Activated naive CD8-positive, alpha-beta T cell (primary cell): ENCODE data around the gene SLIT3.

Experiments used
- H3K27ac Mint-ChIP-seq: one replicate; pipeline ENCODE4 v1.8.0; 2021; ENCODE audit warnings: mixed read lengths
- H3K27me3 Mint-ChIP-seq: one replicate; pipeline ENCODE4 v1.8.0; 2021; ENCODE audit warnings: mixed read lengths
- H3K36me3 Mint-ChIP-seq: one replicate; pipeline ENCODE4 v1.8.0; 2021; ENCODE audit warnings: mixed read lengths
- H3K4me1 Mint-ChIP-seq: one replicate; pipeline ENCODE4 v1.8.0; 2021; ENCODE audit warnings: low read depth, mixed read lengths
- H3K4me3 Mint-ChIP-seq: one replicate; pipeline ENCODE4 v1.8.0; 2021; ENCODE audit warnings: mild to moderate bottlenecking, mixed read lengths
- H3K9me3 Mint-ChIP-seq: one replicate; pipeline ENCODE4 v1.8.0; 2021; ENCODE audit warnings: low read depth, mixed read lengths

SLIT3 gene

DNA sequence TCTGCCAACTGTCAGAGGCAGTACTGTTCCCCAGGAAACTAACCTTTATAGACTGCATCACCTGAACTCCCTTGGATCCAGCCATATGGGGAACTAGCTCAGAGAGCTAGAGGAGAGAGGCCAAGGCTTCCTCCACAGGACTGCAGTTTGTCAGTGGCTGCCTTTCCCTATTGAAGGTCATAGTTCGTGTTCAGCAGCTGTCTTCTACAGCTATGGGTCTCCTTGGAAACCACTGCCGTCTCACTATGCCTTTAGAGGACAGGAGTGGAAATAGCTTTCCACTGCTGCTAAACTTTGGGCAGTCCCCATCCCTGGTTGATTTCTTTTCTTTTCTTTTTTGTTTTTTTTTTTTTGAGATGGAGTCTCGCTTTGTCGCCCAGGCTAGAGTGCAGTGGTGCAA, 4.4 kb upstream of the SLIT3 start:
- H3K9me3 Mint-ChIP-seq: no peaks in the 10 kb centered on the region
- H3K27me3 Mint-ChIP-seq: peaks cover 12% of the 10 kb centered on the region
- H3K27ac Mint-ChIP-seq: no peak overlapping the region
- no peaks in the 10 kb centered on the region for H3K36me3 Mint-ChIP-seq
- no peak overlapping the region for H3K4me3 Mint-ChIP-seq
- H3K4me1 Mint-ChIP-seq: peaks cover 8% of the 10 kb centered on the region

DNA sequence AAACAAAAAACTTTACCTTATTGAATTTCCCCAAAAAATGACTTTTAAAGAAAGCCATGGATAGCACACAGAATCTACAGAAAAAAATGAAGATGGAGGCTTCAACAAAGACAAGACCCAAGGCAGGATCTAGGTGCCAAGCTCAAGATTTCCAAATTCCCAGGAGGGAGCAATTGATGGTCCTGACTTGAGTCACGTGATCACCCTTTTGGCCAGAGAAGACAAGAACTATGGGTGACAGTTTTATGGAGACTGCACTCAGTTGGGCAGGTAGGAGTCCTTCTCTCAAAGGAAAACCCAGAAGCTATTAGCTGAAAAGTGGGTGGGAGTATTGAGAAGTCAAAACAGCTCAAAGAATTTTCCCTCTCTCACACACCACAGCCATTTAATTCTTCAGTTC, 3.2 kb upstream of the SLIT3 start:
- Mint-ChIP-seq H3K4me1 (peaks cover 8% of the 10 kb centered on the region), H3K4me3 (no peak overlapping the region), H3K36me3 (no peaks in the 10 kb centered on the region), H3K27me3 (peaks cover 14% of the 10 kb centered on the region), H3K9me3 (no peaks in the 10 kb centered on the region), H3K27ac (no peak overlapping the region)

DNA sequence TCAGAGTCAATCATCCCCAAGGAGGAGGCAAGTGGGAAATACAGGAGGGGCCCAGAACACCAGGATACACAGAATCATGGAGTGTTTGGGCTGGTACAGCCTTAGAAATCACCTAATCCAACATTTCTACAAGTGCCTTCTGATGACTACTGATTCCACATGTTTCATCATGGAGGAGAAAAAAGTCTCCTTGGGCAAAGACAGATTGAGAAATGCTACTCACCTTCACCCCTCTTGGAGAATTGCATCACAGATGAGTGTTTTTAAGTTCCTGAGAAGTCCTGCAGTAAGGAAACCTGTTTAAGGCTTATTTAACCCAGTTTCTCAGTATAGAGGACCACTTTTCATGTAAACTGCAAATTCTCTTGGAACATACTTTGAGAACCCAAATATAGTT, 2.2 kb upstream of the SLIT3 start:
- Mint-ChIP-seq H3K4me1 (peaks cover 8% of the 10 kb centered on the region), H3K9me3 (no peaks in the 10 kb centered on the region), H3K4me3 (no peak overlapping the region), H3K27me3 (peaks cover 18% of the 10 kb centered on the region), H3K36me3 (no peaks in the 10 kb centered on the region), H3K27ac (no peak overlapping the region)

DNA sequence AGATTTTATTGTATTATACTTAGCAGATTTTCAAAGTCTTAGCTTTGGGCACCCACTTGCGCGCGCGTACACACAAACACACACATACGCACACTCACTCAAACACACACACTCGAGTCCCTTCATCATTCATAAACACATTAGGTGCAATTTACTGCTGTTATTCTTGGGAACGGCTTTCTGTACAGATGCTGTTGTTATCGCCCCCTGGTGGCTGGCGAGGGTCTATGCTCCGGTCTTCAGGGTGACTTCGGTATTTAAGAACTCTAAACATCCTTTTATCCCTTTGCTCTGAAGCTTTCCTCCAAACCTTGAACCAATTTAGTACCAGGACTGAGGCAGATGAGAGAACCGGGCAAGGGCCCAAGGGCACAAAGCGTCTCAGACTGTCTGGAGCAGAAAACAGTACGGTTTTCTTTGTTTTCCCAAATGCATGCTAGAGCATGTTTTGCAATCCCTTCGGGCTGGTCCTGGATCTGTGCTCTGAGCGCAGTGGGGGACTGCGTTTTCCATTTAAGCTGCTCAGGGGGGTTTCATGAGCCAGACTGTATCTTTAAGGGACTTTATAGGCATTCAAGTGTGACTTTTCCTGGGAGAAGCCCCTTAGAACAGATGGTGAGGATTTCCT, 1.7 kb upstream of the SLIT3 start:
- Mint-ChIP-seq H3K27me3 (peaks cover 18% of the 10 kb centered on the region), H3K4me3 (no peak overlapping the region), H3K27ac (no peak overlapping the region)

DNA sequence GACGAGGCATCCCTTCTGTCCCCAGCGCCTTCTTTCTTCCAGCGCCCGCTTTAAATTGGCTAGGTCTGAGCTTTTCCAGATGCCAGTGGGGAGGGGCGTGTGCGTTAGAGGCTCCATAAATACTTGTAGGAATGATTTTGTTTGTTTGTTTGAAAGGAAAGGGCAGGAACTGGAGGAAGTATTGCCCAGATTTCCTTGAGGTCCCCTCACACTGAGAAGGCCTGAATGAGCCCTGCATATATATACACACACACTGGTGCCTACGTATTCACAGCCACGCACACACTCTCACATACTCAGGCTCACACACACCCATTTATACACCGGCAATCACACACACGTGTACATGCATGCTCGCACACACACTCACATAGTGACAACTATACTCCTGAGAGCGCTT, 1.0 kb upstream of the SLIT3 start:
- H3K27me3 Mint-ChIP-seq: peaks cover 17% of the 10 kb centered on the region

More for the DNA sequence above, 1.7 kb upstream of the SLIT3 start:
- Mint-ChIP-seq H3K9me3 (no peaks in the 10 kb centered on the region), H3K4me1 (peaks cover 8% of the 10 kb centered on the region), H3K36me3 (no peaks in the 10 kb centered on the region)

DNA sequence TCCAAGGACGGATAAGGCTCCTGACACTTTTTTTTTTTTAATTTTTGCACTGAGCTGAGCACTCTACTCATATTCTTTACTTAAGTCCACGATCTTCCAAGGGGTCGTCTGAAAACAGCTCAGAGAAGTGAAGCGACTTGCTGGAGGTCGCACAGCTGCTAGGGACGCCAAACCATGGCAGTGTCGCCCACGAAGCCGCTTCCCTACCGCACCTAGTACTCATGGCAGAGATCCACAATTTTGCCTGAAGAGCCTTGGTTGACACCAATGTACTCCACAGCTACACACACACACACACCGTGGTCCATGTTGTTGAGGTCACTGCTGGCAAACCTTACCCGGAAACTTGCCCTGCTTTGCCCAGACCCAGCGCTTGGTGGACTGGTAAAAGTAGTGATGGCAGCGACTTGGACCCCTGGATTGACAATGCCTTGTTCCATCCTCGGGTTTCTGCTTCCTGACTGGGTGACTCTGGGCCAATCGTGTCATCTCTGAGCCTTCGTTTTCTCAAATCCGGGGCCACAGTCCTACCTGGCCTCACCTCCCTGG, 521 bp upstream of the SLIT3 start:
- peaks cover 15% of the 10 kb centered on the region for H3K27me3 Mint-ChIP-seq
- no peaks in the 10 kb centered on the region for H3K9me3 Mint-ChIP-seq
- no peaks in the 10 kb centered on the region for H3K36me3 Mint-ChIP-seq
- peaks cover 8% of the 10 kb centered on the region for H3K4me1 Mint-ChIP-seq
- no peak overlapping the region for H3K4me3 Mint-ChIP-seq
- no peak overlapping the region for H3K27ac Mint-ChIP-seq

More for the DNA sequence above, 1.0 kb upstream of the SLIT3 start:
- H3K27ac Mint-ChIP-seq: no peak overlapping the region
- no peaks in the 10 kb centered on the region for H3K36me3 Mint-ChIP-seq
- H3K4me3 Mint-ChIP-seq: no peak overlapping the region
- H3K9me3 Mint-ChIP-seq: no peaks in the 10 kb centered on the region
- peaks cover 8% of the 10 kb centered on the region for H3K4me1 Mint-ChIP-seq

DNA sequence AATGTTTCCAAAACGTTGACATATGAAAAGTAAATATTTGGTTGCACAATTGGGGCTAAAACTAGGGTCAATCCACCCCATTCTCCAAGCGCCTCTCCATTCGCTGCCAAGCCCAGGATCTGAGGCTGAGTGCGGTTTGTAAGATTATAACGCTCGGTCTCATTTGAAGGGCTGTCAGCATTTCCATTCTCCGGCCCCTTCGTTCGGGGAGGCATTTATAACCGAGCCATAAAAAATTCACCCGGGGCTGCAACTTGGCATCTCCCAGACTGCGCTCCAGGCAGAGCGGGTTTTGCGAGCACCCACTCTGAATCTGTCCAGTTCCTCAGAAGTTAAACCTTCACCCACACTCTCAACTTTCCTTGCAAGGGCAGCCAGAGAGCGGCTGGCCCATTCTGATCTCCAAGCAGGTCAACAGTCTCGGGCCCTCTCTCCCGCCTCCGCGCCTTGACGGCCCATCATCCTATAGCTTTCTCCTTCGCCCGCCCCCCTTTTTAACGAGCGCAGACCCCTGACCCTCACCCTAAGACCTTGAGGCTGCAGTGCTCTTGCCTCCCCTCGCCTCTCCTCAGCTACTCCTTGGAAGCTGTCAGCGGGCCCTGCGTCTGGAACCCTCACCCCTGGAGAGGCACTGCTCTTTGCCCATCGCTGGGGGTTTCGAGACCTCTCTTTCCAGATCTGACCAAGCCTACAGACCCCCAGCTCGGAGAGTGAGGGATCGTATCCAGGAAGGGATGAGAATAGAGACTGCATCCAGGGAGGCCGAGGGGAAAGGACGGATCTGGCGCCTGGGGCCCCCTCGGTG, 1.1 kb downstream of the SLIT3 start:
- no peak overlapping the region for H3K4me3 Mint-ChIP-seq
- peaks cover 8% of the 10 kb centered on the region for H3K4me1 Mint-ChIP-seq
- H3K9me3 Mint-ChIP-seq: no peaks in the 10 kb centered on the region
- H3K27ac Mint-ChIP-seq: no peak overlapping the region
- H3K36me3 Mint-ChIP-seq: no peaks in the 10 kb centered on the region
- peaks cover 10% of the 10 kb centered on the region for H3K27me3 Mint-ChIP-seq

DNA sequence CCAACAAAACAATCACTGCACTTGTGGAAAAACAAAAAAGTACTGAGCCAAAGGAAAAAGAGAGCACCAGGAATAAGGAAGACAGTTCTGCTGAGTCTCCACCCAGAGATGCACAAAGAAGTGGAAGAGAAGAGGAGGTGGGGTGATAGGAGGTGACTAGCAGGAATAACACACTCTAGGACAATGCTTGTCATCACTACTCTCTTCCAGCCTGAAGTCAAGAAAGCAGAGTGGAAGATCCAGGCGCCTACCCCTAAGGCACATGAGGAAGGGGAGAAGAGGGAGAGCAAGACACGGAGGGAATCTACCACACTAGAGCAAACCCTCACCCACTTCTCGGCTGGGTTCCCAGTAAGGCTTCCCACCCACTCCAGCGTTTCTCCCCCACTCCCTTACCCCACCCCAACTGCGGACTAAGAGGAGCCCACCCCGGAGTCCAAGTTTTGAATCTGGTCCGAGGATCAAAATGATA, 1.7 kb downstream of the SLIT3 start:
- H3K27ac Mint-ChIP-seq: no peak overlapping the region
- peaks cover 6% of the 10 kb centered on the region for H3K27me3 Mint-ChIP-seq
- H3K9me3 Mint-ChIP-seq: no peaks in the 10 kb centered on the region
- H3K4me3 Mint-ChIP-seq: no peak overlapping the region
- H3K36me3 Mint-ChIP-seq: no peaks in the 10 kb centered on the region
- peaks cover 8% of the 10 kb centered on the region for H3K4me1 Mint-ChIP-seq

DNA sequence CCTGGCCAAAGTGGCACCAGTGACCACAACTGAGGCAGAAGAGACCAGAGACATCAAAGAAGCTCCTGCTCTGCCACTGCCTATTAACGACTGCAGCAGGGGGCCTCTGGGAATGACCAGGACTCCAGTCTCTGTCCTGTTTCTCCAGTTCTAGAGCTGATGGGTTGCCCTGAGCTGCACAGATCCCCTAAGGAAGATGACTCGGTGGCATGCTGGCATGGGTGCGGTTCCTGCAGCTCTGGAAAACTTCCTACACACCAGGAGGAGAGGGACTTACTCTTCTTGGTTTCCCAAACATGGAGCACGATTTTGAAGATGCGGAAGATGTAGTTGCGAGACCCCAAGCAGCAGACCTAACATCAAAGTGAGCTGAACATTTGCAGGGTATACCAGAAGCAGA, 2.7 kb downstream of the SLIT3 start:
- Mint-ChIP-seq H3K27me3 (peaks cover 6% of the 10 kb centered on the region), H3K9me3 (no peaks in the 10 kb centered on the region), H3K4me3 (no peak overlapping the region), H3K36me3 (no peaks in the 10 kb centered on the region), H3K4me1 (peaks cover 8% of the 10 kb centered on the region), H3K27ac (no peak overlapping the region)

DNA sequence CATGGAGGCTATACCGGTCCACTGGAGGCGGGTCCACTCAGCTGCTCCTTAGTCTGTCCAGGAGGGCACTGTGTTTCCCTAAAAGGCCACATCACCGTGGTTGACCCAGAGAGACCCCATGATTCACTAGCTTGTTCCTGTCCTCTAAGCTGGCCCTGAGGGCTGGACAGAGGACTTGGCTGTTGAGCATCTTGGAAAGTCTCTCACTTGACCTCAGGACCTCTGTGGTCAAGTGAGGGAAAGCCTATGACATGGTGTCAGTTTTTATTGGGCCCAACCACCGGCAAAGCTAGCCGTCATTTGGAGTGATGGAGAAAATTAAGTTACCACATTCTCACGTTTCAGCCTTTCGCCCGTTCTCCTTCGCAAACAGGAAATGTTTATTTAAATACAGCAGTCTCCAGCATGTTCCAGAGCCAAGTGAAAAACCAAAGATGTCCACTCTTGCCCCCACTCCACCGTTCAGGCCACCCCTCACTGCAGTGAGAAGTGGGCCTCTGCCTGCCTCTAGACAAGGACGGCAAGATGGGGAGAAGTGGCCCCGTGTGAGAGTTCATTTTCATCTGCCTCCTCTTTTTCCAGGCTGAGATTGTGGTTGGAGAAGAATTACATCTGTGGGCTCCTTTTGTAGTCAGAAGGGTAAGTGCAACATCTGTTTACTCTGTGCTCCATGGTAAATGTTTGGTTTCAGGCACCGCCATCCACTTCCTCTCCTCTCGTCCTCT, 4.4 kb downstream of the SLIT3 start:
- Mint-ChIP-seq H3K27me3 (peaks cover 9% of the 10 kb centered on the region), H3K4me3 (no peak overlapping the region)

DNA sequence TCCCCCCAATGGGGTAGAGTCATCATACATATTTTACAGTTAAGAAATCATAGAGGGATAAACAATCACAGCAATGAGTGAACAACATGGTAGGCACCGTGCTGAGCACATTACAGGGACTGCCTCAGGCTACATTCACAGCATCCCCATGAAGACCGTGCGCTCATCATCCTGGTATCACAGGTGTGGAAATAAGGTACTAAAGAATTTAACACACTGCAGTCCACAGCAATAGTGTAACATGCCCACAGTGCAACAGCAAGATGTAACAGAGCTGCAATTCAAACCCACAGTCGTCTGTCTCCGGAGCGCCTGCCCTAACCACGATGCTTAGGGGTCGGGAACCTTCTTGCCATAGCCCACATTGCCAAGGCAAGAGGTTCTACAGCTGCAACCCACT, 5.6 kb downstream of the SLIT3 start:
- no peak overlapping the region for H3K4me3 Mint-ChIP-seq

More for the DNA sequence above, 4.4 kb downstream of the SLIT3 start:
- Mint-ChIP-seq H3K27ac (no peak overlapping the region), H3K36me3 (no peaks in the 10 kb centered on the region), H3K9me3 (no peaks in the 10 kb centered on the region), H3K4me1 (peaks cover 2% of the 10 kb centered on the region)

DNA sequence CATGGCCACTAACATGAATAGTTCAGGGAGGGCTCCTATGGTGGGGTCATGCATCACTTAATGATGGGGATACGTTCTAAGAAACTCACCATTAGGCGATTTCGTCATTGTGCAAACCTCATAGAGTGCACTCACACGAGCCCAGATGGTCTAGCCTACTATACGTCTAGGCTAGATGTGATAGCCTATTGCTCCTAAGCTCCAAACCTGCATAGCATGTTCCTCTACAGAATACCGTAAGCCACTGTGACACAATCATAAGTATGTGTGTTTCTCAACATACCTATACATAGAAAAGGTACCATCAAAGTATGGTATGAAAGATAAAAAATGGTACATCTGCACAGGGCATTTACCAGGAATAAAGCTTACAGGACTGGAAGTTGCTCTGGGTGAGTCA, 6.3 kb downstream of the SLIT3 start:
- Mint-ChIP-seq H3K4me1 (no peaks in the 10 kb centered on the region), H3K27ac (no peak overlapping the region), H3K27me3 (peaks cover 9% of the 10 kb centered on the region), H3K36me3 (no peaks in the 10 kb centered on the region), H3K9me3 (no peaks in the 10 kb centered on the region), H3K4me3 (no peak overlapping the region)

More for the DNA sequence above, 5.6 kb downstream of the SLIT3 start:
- no peaks in the 10 kb centered on the region for H3K9me3 Mint-ChIP-seq
- H3K4me1 Mint-ChIP-seq: no peaks in the 10 kb centered on the region
- peaks cover 9% of the 10 kb centered on the region for H3K27me3 Mint-ChIP-seq
- H3K27ac Mint-ChIP-seq: no peak overlapping the region
- H3K36me3 Mint-ChIP-seq: no peaks in the 10 kb centered on the region

DNA sequence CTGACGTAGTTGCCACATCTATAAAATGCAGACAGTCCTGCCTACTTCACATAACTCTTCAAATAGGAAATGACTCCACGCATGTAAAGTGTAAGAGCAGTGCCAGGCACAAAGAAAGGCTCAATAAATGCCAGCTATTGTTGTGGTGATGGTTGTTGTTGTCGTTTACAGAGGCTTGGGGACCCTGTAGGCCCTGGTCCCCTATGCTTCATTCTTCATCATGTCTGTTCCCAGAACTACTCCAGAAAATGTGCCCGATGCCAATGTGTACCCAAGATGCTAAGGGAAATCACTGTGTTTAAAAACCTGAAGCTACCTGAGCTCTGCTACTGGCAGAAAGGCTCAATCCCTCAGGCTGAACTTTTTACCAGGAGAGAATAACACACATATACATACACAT, 9.1 kb downstream of the SLIT3 start:
- peaks cover 5% of the 10 kb centered on the region for H3K27me3 Mint-ChIP-seq
- no peaks in the 10 kb centered on the region for H3K9me3 Mint-ChIP-seq
- H3K4me1 Mint-ChIP-seq: no peaks in the 10 kb centered on the region
- H3K36me3 Mint-ChIP-seq: no peaks in the 10 kb centered on the region
- H3K4me3 Mint-ChIP-seq: no peak overlapping the region
- H3K27ac Mint-ChIP-seq: no peak overlapping the region

DNA sequence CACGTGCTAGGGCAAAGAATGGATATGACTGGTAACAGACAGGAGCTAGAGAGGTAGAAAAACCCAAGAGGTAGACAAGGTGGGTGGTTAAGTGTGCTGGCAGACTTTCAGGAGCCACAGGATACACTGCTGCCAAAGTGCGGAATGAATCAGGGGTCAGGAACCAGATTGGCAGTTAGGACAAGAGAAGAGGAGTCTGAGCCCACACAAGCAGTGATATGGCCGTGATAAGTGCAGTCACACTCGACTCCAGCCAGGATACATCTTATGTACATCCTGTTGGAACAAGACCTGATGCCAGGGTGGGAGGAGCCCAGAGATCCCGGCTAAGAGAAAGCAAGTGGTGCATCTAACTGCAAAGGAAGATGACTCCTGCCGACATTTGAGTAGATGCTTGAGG, 10.0 kb downstream of the SLIT3 start:
- H3K27me3 Mint-ChIP-seq: peaks cover 6% of the 10 kb centered on the region
- no peaks in the 10 kb centered on the region for H3K4me1 Mint-ChIP-seq
- no peaks in the 10 kb centered on the region for H3K9me3 Mint-ChIP-seq
- H3K4me3 Mint-ChIP-seq: no peak overlapping the region
- H3K27ac Mint-ChIP-seq: no peak overlapping the region
- H3K36me3 Mint-ChIP-seq: no peaks in the 10 kb centered on the region

DNA sequence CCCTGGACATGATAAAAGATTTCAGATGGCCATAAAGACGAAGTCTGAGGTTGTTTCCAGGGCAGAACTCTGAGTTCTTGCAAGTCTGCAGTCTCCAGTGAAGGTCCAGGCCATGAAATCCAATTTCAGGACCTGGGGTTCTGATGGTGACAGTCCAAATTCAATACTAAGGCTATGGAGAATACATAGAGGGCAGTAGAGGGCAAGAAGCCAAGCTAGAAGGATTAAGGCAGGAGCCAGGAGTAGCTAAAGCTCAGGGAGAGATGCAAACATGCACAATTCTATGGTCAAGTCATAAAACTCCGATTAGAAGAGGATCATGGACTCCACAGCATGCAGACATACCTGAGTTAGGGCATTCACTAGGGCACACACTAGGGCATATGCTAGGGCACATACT, 11.4 kb downstream of the SLIT3 start:
- Mint-ChIP-seq H3K27me3 (peaks cover 8% of the 10 kb centered on the region), H3K9me3 (no peaks in the 10 kb centered on the region), H3K36me3 (no peaks in the 10 kb centered on the region), H3K27ac (no peak overlapping the region), H3K4me1 (no peaks in the 10 kb centered on the region), H3K4me3 (no peak overlapping the region)
